BLaER1 (cell line): ENCODE measurements around the gene ARMH3.
"Not testable (repeated sequence)": the region's sequence is repeated elsewhere in the genome, so short reads cannot be mapped to it uniquely, and the experiment has no call there.

Experiments used
- H3K27ac ChIP-seq: shearing (Covaris generic); formaldehyde crosslinking; 2 replicates; pipeline ENCODE4 v1.8.1; 2022
- H3K27me3 ChIP-seq: shearing (Covaris generic); formaldehyde crosslinking; 2 replicates; pipeline ENCODE4 v1.8.1; 2022
- H3K36me3 ChIP-seq: shearing (Covaris generic); formaldehyde crosslinking; 2 replicates; pipeline ENCODE4 v1.8.1; 2022
- H3K4me1 ChIP-seq: shearing (Covaris generic); formaldehyde crosslinking; 2 replicates; pipeline ENCODE4 v1.8.1; 2022
- H3K4me2 ChIP-seq: shearing (Covaris generic); formaldehyde crosslinking; 2 replicates; pipeline ENCODE4 v1.8.1; 2022
- H3K4me3 ChIP-seq: shearing (Covaris generic); formaldehyde crosslinking; 2 replicates; pipeline ENCODE4 v1.8.1; 2022
- H3K9ac ChIP-seq: shearing (Covaris generic); formaldehyde crosslinking; 2 replicates; pipeline ENCODE4 v1.8.1; 2022
- H3K9me3 ChIP-seq: shearing (Covaris generic); formaldehyde crosslinking; 2 replicates; pipeline ENCODE4 v1.8.1; 2022
- H4K20me1 ChIP-seq: shearing (Covaris generic); formaldehyde crosslinking; 2 replicates; pipeline ENCODE4 v1.8.1; 2022
- Cebpa-rat ChIP-seq: shearing (Covaris generic); IDR thresholded peaks from 2 replicates; pipeline ENCODE4 v1.8.1; 2022

Gene ARMH3

DNA sequence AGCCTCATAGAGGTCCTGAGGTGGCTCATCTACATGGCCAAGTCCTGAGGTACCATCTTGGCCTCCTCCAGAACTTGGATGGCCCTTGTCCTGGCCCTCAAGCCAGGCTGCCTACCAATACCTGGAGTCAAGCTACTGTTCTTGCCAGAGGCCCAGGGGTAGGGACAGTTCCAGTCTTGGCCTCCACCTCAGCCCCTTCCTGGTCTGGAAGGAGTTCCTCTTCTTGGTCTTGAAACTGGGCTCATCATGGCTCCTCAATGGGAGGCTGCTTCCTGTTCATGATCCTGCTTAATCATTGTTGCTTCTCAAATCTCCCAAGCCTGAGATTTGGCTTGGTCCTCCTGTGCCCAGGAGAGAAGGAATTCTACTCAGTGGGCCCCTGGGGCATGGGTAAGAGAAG lies 13.1 kb upstream of the ARMH3 start:
- no peaks in the 10 kb centered on the region for H3K9me3 ChIP-seq
- H3K27ac ChIP-seq, result no peak overlapping the region
- no peak overlapping the region for H3K9ac ChIP-seq
- H3K36me3 ChIP-seq, result peaks cover 39% of the 10 kb centered on the region
- H3K27me3 ChIP-seq, result no peaks in the 10 kb centered on the region
- no peak for TF ChIP-seq Cebpa-rat
- peaks cover 50% of the 10 kb centered on the region for H4K20me1 ChIP-seq
- no peak overlapping the region for H3K4me2 ChIP-seq
- H3K4me3 ChIP-seq, result no peak overlapping the region
- peaks cover 30% of the 10 kb centered on the region for H3K4me1 ChIP-seq

DNA sequence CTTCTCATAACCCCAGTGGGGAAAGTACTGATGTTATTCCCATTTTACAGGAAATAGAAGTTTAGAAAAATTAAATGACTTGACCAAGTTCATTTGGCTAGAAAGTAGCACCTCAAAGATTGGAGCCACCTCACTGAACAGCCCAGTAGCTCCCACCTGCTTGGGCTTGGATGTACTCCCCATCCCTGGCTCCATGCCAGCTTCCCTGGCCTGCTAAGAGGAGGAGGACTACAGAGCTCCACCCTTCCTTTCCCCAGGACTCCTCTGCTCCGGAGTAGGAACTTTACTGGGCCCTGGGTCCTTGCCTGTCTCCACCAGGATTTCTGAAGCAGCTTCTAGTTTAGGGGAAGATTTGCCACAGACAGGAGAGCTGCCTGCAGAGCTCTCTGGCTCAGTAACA lies 12.2 kb upstream of the ARMH3 start:
- TF ChIP-seq Cebpa-rat, result no peak
- Histone ChIP-seq H3K4me2 (no peak overlapping the region), H3K4me3 (no peak overlapping the region), H3K27me3 (no peaks in the 10 kb centered on the region), H3K27ac (no peak overlapping the region), H3K9ac (no peak overlapping the region), H3K36me3 (peaks cover 39% of the 10 kb centered on the region), H4K20me1 (peaks cover 50% of the 10 kb centered on the region), H3K4me1 (peaks cover 30% of the 10 kb centered on the region), H3K9me3 (no peaks in the 10 kb centered on the region)

DNA sequence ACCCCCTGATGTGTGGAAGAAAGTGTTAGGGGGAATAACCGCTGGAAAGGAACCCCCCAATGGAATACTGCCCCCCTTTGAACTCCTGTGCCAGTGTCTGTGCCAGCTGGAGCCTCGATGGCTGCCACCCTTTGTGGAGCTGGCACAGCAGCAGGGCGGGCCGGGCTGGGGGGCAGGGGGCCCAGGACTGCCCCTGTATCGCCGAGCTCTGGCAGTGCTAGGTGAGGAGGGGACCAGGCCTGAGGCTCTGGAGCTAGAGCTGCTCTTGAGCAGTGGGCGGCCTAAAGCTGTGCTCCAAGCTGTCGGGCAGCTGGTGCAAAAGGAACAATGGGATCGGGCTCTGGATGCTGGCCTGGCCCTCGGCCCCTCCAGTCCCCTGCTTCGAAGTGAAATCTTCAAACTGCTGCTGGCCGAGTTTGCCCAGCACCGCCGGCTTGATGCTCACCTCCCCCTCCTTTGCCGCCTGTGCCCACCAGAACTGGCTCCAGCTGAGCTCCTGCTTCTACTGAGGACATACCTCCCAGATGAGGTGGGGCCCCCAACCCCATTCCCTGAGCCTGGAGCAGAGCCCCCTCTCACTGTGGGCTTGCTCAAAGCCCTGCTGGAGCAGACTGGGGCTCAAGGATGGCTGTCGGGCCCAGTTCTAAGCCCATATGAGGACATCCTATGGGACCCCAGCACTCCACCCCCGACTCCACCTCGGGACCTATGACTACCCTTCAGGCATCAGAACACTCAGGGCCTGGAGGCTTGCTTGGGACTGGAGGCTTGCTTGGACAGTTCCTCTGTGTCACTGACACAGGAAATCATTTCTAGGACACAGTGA lies 11.3 kb upstream of the ARMH3 start:
- no peak for TF ChIP-seq Cebpa-rat
- Histone ChIP-seq H4K20me1 (peaks cover 50% of the 10 kb centered on the region), H3K4me2 (peak overlapping the region; percentile 99), H3K4me1 (peaks cover 30% of the 10 kb centered on the region), H3K9ac (peak overlapping the region; percentile 89), H3K4me3 (peak overlapping the region; percentile 90; the same call in 1 of the 2 replicates), H3K27ac (peak overlapping the region; percentile 30; the same call in 1 of the 2 replicates), H3K27me3 (no peaks in the 10 kb centered on the region), H3K9me3 (no peaks in the 10 kb centered on the region), H3K36me3 (peaks cover 39% of the 10 kb centered on the region)

GRCh38 chr10:102066399-102067088 lies 10.6 kb upstream of the ARMH3 start:
- H3K27me3 ChIP-seq, result no peaks in the 10 kb centered on the region
- peaks cover 50% of the 10 kb centered on the region for H4K20me1 ChIP-seq
- peaks cover 39% of the 10 kb centered on the region for H3K36me3 ChIP-seq
- H3K4me2 ChIP-seq, result peak overlapping the region; percentile 99
- no peak for TF ChIP-seq Cebpa-rat
- peak overlapping the region; percentile 90 for H3K27ac ChIP-seq
- peak overlapping the region; percentile 90 for H3K4me3 ChIP-seq
- no peaks in the 10 kb centered on the region for H3K9me3 ChIP-seq
- peak overlapping the region; percentile 89 for H3K9ac ChIP-seq
- H3K4me1 ChIP-seq, result peaks cover 30% of the 10 kb centered on the region

DNA sequence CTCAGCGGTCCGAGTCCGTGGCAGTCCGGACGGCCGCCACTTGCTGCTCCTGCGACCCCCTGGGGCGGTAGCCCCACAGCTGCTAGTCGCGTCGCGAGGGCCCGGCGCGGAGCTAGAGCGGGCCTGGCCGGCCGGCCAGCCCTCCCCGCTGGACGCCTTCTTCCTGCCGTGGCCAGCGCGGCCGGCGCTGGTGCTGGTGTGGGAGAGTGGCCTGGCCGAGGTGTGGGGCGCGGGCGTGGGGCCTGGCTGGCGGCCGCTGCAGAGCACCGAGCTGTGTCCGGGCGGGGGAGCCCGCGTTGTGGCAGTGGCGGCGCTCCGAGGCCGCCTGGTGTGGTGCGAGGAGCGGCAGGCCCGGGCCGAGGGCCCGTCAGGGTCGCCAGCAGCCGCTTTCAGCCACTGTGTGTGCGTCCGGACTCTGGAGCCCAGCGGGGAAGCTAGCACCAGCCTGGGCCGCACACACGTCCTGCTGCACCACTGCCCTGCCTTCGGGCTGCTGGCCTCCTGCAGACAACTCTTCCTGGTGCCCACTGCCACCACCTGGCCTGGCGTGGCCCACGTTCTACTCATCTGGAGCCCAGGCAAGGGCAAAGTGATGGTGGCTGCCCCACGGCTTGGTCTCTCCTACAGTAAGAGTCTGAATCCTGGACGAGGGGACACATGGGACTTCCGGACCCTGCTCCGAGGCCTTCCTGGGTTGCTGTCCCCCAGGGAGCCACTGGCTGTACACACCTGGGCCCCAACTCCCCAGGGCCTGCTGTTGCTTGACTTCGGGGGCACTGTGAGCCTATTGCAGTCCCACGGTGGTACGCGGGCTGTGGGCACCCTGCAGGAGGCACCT lies 9.8 kb upstream of the ARMH3 start:
- H3K27ac ChIP-seq, result peak overlapping the region; percentile 90
- H3K4me2 ChIP-seq, result peak overlapping the region; percentile 99
- H3K9ac ChIP-seq, result peak overlapping the region; percentile 89
- TF ChIP-seq Cebpa-rat, result no peak
- H3K36me3 ChIP-seq, result peaks cover 39% of the 10 kb centered on the region
- H4K20me1 ChIP-seq, result peaks cover 50% of the 10 kb centered on the region
- H3K4me1 ChIP-seq, result peaks cover 30% of the 10 kb centered on the region
- peak overlapping the region; percentile 90 for H3K4me3 ChIP-seq
- H3K9me3 ChIP-seq, result no peaks in the 10 kb centered on the region
- H3K27me3 ChIP-seq, result no peaks in the 10 kb centered on the region

DNA sequence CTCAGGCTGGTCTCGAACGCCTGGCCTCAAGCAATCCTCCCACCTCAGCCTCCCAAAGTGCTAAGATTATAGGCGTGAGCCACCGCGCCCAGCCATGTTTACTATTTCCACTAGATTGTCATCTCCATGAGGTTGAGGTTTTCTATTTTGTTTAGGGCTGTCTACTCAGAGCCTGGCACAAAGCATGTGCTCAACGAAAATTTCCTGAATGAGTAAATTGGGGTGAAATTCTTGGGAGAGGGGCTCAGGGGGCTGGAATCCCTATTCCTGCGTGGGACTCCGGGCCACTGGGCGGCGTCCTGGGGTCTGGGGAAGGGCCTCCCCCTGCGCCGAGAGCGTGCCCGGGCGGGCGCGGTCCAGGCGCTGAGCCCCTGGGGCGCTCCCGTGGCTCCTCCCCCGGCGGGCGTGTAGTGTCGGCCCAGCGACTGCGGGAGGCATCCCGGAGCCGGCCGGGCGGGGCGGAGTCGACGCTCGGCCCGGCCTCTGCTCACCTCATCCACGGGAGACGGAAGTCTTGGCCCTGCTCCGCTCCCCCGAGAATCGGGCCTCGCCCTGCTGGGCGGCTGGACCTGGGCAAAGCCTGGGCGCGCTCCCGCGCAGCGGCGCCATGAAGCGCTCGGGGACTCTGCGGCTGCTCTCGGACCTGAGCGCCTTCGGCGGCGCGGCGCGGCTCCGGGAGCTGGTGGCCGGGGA lies 9.0 kb upstream of the ARMH3 start, which contains the start of gene HPS6:
Gene HPS6 (plus strand): TSS at position 482 of the 693 bp plus-strand sequence. CDS start 126 bp downstream, at position 608.
- H3K4me1 ChIP-seq, result peaks cover 30% of the 10 kb centered on the region
- H3K4me2 ChIP-seq, result peak within 1 kb of the TSS; percentile 99
- H3K4me3 ChIP-seq, result peak within 1 kb of the TSS; percentile 90
- H3K36me3 ChIP-seq, result peaks cover 34% of the 10 kb centered on the region
- peak within 1 kb of the TSS; percentile 90 for H3K27ac ChIP-seq
- peaks cover 42% of the 10 kb centered on the region for H4K20me1 ChIP-seq
- TF ChIP-seq Cebpa-rat, result no peak
- H3K9ac ChIP-seq, result peak within 1 kb of the TSS; percentile 89
- H3K9me3 ChIP-seq, result no peaks in the 10 kb centered on the region
- H3K27me3 ChIP-seq, result no peaks in the 10 kb centered on the region

DNA sequence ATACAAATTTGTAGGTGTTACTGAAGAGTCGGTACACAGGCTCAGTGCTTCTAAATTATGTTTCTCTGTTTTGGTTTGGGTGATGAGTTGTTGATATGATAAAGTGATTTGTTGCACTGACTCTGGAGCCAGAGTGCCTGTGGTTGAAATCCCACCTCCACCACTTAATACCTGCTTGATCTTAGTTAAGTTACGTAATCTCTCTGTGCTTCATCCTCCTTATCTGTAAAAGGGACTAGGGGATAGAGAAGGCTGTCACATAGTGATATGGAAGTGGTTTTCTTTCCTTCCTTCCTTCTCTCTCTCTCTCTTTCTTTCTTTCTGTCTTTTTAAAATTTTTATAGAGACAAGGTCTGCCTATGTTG lies 8.5 kb upstream of the ARMH3 start:
- peak overlapping the region; percentile 99 for H3K4me2 ChIP-seq
- H4K20me1 ChIP-seq, result peaks cover 40% of the 10 kb centered on the region
- no peaks in the 10 kb centered on the region for H3K27me3 ChIP-seq
- H3K9ac ChIP-seq, result peak overlapping the region; percentile 89
- peak overlapping the region; percentile 90 for H3K4me3 ChIP-seq
- TF ChIP-seq Cebpa-rat, result no peak
- H3K9me3 ChIP-seq, result no peaks in the 10 kb centered on the region
- H3K36me3 ChIP-seq, result peaks cover 31% of the 10 kb centered on the region
- H3K27ac ChIP-seq, result no peak overlapping the region
- H3K4me1 ChIP-seq, result peaks cover 30% of the 10 kb centered on the region

GRCh38 chr10:102059987-102060386 lies 4.0 kb upstream of the ARMH3 start:
- no peak for TF ChIP-seq Cebpa-rat
- Histone ChIP-seq H3K9me3 (no peaks in the 10 kb centered on the region), H3K4me3 (no peak overlapping the region), H3K36me3 (no peaks in the 10 kb centered on the region), H3K4me1 (peaks cover 10% of the 10 kb centered on the region), H3K9ac (no peak overlapping the region), H3K27ac (no peak overlapping the region), H4K20me1 (peaks cover 5% of the 10 kb centered on the region), H3K27me3 (no peaks in the 10 kb centered on the region), H3K4me2 (no peak overlapping the region)

- Histone ChIP-seq H4K20me1 (peaks cover 53% of the 10 kb centered on the region), H3K4me3 (peak overlapping the region; percentile 87), H3K9ac (peak overlapping the region; percentile 88), H3K4me1 (peaks cover 31% of the 10 kb centered on the region), H3K36me3 (peaks cover 21% of the 10 kb centered on the region; the same call in 1 of the 2 replicates), H3K27ac (peak overlapping the region; percentile 91), H3K4me2 (peak overlapping the region; percentile 85)
- H3K27me3 ChIP-seq, H3K9me3 ChIP-seq: not testable (repeated sequence)
Measured at GRCh38 chr10:102054881-102055646, 909 bp downstream of the ARMH3 start.
